Measurements from ENCODE around the gene GLYAT. TPM values are rescaled to one million over a fixed set of nuclear protein-coding genes. Genes with fewer than 3 reads are reported as not detected.

GLYAT gene
- total and polyA plus RNA-seq, 2 donors (not counting 1 experiment from before 2014, with no cell fraction given): not detected

DNA sequence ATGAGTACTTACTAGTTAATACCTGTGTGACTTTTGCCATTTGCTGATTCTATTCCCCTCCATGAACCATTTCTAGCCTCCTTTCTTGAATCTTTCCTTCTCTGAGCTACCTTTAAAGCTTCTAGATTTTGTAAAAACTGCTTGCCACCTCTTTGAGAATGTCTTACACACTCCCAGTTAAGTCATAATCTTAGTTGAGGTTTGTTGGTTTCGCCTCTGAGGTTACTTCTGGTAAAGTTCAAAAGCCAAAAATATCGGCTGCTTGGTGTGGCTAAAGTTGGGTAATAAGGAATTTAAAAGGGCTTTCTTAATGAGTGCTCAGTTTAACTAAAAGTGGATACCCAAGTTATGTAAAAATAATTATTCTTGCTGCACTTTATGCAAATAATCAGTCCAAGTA, 10.4 kb upstream of the GLYAT start:
- Histone ChIP-seq H3K27me3 (replicated peaks in 1 of 4; ENCODE audit: control extremely low read depth in 1 of 4, control insufficient read depth in 3 of 4, insufficient read depth in 4 of 4, low read length in 3 of 4) (peaks cover 0 to 16% (median 1%) of the 10 kb centered on the region in 4 experiments), H3K9ac (ENCODE audit: low read length) (no peak overlapping the region), H3K27ac (ENCODE audit: low read length in 2 of 2) (no peak overlapping the region), H3K4me2 (replicated peaks; ENCODE audit: low read depth, low read length, poor library complexity, severe bottlenecking) (no peak overlapping the region), H4K20me1 (ENCODE audit: control insufficient read depth, insufficient read depth, low read length, poor library complexity, severe bottlenecking) (no peaks in the 10 kb centered on the region), H3K4me1 (ENCODE audit: control insufficient read depth in 2 of 2, insufficient read depth in 2 of 2, low read length in 2 of 2) (no peaks in the 10 kb centered on the region), H3K79me2 (ENCODE audit: control insufficient read depth, insufficient read depth, low read length) (no peaks in the 10 kb centered on the region), H3K4me3 (ENCODE audit: control extremely low read depth in 1 of 5, extremely low read depth in 1 of 5, insufficient read depth in 1 of 5, low read depth in 2 of 5, low read length in 4 of 5) (no peak overlapping the region), H2AFZ (ENCODE audit: insufficient read depth, low read depth, low read length, poor library complexity, severe bottlenecking) (no peak overlapping the region), H3K36me3 (replicated peaks in 1 of 2; ENCODE audit: control extremely low read depth in 1 of 2, control insufficient read depth in 1 of 2, extremely low read depth in 1 of 2, insufficient read depth in 2 of 2, low read length in 1 of 2) (no peaks in the 10 kb centered on the region), H3K9me3 (ENCODE audit: control extremely low read depth in 1 of 3, control insufficient read depth in 2 of 3, insufficient read depth in 1 of 3, low read length in 2 of 3) (peaks cover 2 to 9% (median 6%) of the 10 kb centered on the region in 3 donors)
- Mint-ChIP-seq H3K4me3 (no peak overlapping the region), H3K4me1 (no peaks in the 10 kb centered on the region), H3K27me3 (peaks cover 22% of the 10 kb centered on the region), H3K27ac (no peak overlapping the region), H3K9me3 (ENCODE audit: insufficient read depth) (peaks cover 5% of the 10 kb centered on the region)
- intact Hi-C loops (cut with micrococcal nuclease): no loop called here
- WGBS (ENCODE audit: insufficient coverage): no CpG with 5 or more reads among the region's 2 CpGs
- CTCF ChIA-PET: no interaction called here
- TF ChIP-seq EZH2 (IDR thresholded peaks at IDR 0.05; ENCODE audit: borderline replicate concordance, insufficient read depth, low read depth, low read length, poor library complexity, severe bottlenecking): no peak
- TF ChIP-seq, protein P1, sequence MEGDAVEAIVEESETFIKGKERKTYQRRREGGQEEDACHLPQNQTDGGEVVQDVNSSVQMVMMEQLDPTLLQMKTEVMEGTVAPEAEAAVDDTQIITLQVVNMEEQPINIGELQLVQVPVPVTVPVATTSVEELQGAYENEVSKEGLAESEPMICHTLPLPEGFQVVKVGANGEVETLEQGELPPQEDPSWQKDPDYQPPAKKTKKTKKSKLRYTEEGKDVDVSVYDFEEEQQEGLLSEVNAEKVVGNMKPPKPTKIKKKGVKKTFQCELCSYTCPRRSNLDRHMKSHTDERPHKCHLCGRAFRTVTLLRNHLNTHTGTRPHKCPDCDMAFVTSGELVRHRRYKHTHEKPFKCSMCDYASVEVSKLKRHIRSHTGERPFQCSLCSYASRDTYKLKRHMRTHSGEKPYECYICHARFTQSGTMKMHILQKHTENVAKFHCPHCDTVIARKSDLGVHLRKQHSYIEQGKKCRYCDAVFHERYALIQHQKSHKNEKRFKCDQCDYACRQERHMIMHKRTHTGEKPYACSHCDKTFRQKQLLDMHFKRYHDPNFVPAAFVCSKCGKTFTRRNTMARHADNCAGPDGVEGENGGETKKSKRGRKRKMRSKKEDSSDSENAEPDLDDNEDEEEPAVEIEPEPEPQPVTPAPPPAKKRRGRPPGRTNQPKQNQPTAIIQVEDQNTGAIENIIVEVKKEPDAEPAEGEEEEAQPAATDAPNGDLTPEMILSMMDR (IDR thresholded peaks at IDR 0.05): no peak
- DNase-seq (no peak), ATAC-seq (ENCODE audit: low read depth) (no peak)
- POLR2A ChIA-PET: no interaction called here

DNA sequence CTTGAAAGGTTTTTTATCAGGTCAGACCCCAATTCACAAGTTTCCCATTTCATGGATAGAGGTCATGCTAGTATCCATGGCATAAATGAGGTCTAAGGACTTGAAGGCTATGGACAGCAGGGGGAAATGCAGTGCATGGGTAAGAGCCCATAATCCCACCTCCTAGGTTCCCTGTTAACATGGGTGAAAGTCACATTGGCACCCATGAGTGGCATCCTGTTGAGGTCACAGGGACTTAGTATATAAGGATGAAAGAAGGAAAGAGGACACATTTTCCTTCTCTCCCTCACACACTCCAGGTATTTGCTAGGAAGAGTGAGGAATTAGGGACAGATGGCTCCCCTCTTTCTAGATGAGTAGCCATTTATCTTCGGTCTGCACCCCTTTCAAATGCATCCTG, 9.4 kb upstream of the GLYAT start:
- Histone ChIP-seq H3K4me1 (ENCODE audit: control insufficient read depth in 2 of 2, insufficient read depth in 2 of 2, low read length in 2 of 2) (no peaks in the 10 kb centered on the region), H3K79me2 (ENCODE audit: control insufficient read depth, insufficient read depth, low read length) (no peaks in the 10 kb centered on the region), H3K4me3 (ENCODE audit: control extremely low read depth in 1 of 5, extremely low read depth in 1 of 5, insufficient read depth in 1 of 5, low read depth in 2 of 5, low read length in 4 of 5) (no peak overlapping the region), H3K4me2 (replicated peaks; ENCODE audit: low read depth, low read length, poor library complexity, severe bottlenecking) (no peak overlapping the region), H3K9ac (ENCODE audit: low read length) (no peak overlapping the region), H3K36me3 (replicated peaks in 1 of 2; ENCODE audit: control extremely low read depth in 1 of 2, control insufficient read depth in 1 of 2, extremely low read depth in 1 of 2, insufficient read depth in 2 of 2, low read length in 1 of 2) (no peaks in the 10 kb centered on the region), H3K9me3 (ENCODE audit: control extremely low read depth in 1 of 3, control insufficient read depth in 2 of 3, insufficient read depth in 1 of 3, low read length in 2 of 3) (peaks cover 3 to 9% (median 6%) of the 10 kb centered on the region in 3 donors), H3K27ac (ENCODE audit: low read length in 2 of 2) (no peak overlapping the region), H4K20me1 (ENCODE audit: control insufficient read depth, insufficient read depth, low read length, poor library complexity, severe bottlenecking) (no peaks in the 10 kb centered on the region), H3K27me3 (replicated peaks in 1 of 4; ENCODE audit: control extremely low read depth in 1 of 4, control insufficient read depth in 3 of 4, insufficient read depth in 4 of 4, low read length in 3 of 4) (peaks cover 0 to 16% (median 1%) of the 10 kb centered on the region in 4 experiments), H2AFZ (ENCODE audit: insufficient read depth, low read depth, low read length, poor library complexity, severe bottlenecking) (no peak overlapping the region)
- POLR2A ChIA-PET: interaction anchor here (1.1 kb wide), 1 partner anchor 548 kb away, joined by 4 read pairs; no protein-coding TSS in a partner anchor
- Mint-ChIP-seq H3K4me3 (no peak overlapping the region), H3K9me3 (ENCODE audit: insufficient read depth) (peaks cover 5% of the 10 kb centered on the region), H3K4me1 (no peaks in the 10 kb centered on the region), H3K27me3 (peaks cover 26% of the 10 kb centered on the region), H3K27ac (no peak overlapping the region)
- no CpG with 5 or more reads among the region's 1 CpG for WGBS (ENCODE audit: insufficient coverage)
- ATAC-seq (ENCODE audit: low read depth) (no peak), DNase-seq (no peak)
- CTCF ChIA-PET: no interaction called here
- intact Hi-C loops (cut with micrococcal nuclease): no loop called here
- TF ChIP-seq, protein P1 (IDR thresholded peaks at IDR 0.05): no peak
- TF ChIP-seq EZH2 (IDR thresholded peaks at IDR 0.05; ENCODE audit: borderline replicate concordance, insufficient read depth, low read depth, low read length, poor library complexity, severe bottlenecking): no peak

All from B cell (primary cell).